ENCODE data around the gene DPP6.

GRCh38 chr7:154857728-154858681 lies 805.8 kb downstream of the DPP6 start:
- TF ChIP-seq, protein P1, sequence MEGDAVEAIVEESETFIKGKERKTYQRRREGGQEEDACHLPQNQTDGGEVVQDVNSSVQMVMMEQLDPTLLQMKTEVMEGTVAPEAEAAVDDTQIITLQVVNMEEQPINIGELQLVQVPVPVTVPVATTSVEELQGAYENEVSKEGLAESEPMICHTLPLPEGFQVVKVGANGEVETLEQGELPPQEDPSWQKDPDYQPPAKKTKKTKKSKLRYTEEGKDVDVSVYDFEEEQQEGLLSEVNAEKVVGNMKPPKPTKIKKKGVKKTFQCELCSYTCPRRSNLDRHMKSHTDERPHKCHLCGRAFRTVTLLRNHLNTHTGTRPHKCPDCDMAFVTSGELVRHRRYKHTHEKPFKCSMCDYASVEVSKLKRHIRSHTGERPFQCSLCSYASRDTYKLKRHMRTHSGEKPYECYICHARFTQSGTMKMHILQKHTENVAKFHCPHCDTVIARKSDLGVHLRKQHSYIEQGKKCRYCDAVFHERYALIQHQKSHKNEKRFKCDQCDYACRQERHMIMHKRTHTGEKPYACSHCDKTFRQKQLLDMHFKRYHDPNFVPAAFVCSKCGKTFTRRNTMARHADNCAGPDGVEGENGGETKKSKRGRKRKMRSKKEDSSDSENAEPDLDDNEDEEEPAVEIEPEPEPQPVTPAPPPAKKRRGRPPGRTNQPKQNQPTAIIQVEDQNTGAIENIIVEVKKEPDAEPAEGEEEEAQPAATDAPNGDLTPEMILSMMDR (IDR thresholded peaks at IDR 0.05) = no peak
- no peak for TF ChIP-seq POLR2A (IDR thresholded peaks at IDR 0.05)
- TF ChIP-seq EP300 (IDR thresholded peaks at IDR 0.05; ENCODE audit: low read depth) = no peak

Measured in transverse colon (tissue), 3 donors.